ENCODE data around the gene SLC12A8. TPM values are rescaled to one million over a fixed set of nuclear protein-coding genes. Genes with fewer than 3 reads are reported as not detected.

Gene SLC12A8
- total RNA-seq, 2 experiments from 2014 or later, result 0.48 to 1.00 TPM

GRCh38 chr3:125213364-125213755, 812 bp upstream of the SLC12A8 start:
- peaks cover 2% of the 10 kb centered on the region for H3K36me3 Mint-ChIP-seq
- no peak overlapping the region for H3K4me3 Mint-ChIP-seq
- H3K9me3 Mint-ChIP-seq, result no peaks in the 10 kb centered on the region
- H3K4me1 Mint-ChIP-seq (ENCODE audit: low read depth), result peaks cover 16% of the 10 kb centered on the region
- ChIA-PET POLR2A (no interaction called here), CTCF (no interaction called here)
- no peak overlapping the region for H3K27ac Mint-ChIP-seq
- intact Hi-C loops (cut with micrococcal nuclease), result loop anchor here (5.0 kb wide), 1 partner anchor 56 kb away; no protein-coding TSS in a partner anchor
- DNase-seq, result no peak
- peaks cover 45% of the 10 kb centered on the region for H3K27me3 Mint-ChIP-seq

DNA sequence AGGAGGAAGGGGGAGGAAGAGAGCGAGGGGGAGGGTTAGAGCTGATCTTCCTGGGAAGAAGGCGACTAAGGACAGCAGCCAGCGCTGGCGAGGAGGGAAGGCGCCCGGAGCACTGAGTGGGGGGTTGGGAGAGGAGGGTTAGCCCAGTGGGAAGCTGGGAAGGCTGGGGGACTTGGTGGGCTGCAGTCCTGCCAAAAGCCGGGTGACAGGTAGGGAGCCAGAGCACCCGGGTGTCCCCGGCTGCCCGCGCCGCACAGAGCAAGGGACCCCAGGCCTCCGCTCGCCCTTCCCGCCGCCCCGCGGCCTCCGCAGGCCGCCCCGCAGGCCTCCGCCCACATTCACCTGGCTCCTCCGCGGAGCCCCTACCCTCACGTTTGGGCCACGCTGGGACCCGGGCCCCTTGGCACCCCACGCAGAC, 448 bp downstream of the SLC12A8 start:
- Mint-ChIP-seq H3K27ac (no peak overlapping the region), H3K4me3 (no peak overlapping the region), H3K4me1 (ENCODE audit: low read depth) (peaks cover 16% of the 10 kb centered on the region), H3K9me3 (no peaks in the 10 kb centered on the region), H3K27me3 (peaks cover 48% of the 10 kb centered on the region), H3K36me3 (peaks cover 2% of the 10 kb centered on the region)
- POLR2A ChIA-PET, result no interaction called here
- CTCF ChIA-PET, result no interaction called here
- no peak for DNase-seq
- intact Hi-C loops (cut with micrococcal nuclease), result loop anchor here (5.0 kb wide), 1 partner anchor 55 kb away; no protein-coding TSS in a partner anchor

DNA sequence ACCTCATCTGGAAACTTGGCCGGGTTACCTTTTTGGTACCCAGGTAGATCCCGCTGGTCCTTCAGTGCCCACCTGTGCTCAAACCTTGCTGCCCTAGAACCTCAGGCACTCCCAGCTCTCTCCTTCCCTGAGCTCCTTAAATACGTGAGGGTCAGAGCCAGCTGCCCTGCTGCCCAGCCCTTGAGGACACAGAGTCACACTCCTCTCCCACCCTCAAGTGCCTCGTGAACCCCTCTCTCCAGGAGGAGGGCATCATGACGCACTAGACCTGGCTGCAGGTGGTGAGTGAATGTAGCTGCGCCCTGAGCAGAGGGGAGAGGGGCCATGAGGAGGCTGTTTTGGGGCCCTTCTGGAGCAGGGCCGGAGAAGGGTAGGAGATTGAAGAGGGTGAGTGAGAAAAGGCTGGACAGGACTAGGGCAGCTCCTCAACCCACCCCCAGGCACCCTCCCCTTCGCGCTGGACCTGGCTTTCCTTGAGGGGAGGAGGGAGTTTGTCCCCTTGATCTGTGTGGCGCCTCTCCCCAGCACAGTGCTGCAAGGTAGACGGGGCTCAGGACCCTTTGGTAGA, 941 bp downstream of the SLC12A8 start:
- DNase-seq, result no peak
- H3K4me3 Mint-ChIP-seq, result no peak overlapping the region
- no peaks in the 10 kb centered on the region for H3K9me3 Mint-ChIP-seq
- peaks cover 50% of the 10 kb centered on the region for H3K27me3 Mint-ChIP-seq
- H3K4me1 Mint-ChIP-seq (ENCODE audit: low read depth), result peaks cover 16% of the 10 kb centered on the region
- POLR2A ChIA-PET, result no interaction called here
- H3K36me3 Mint-ChIP-seq, result peaks cover 2% of the 10 kb centered on the region
- H3K27ac Mint-ChIP-seq, result no peak overlapping the region
- intact Hi-C loops (cut with micrococcal nuclease), result loop anchor here (5.0 kb wide), 1 partner anchor 54 kb away; no protein-coding TSS in a partner anchor
- CTCF ChIA-PET, result no interaction called here

DNA sequence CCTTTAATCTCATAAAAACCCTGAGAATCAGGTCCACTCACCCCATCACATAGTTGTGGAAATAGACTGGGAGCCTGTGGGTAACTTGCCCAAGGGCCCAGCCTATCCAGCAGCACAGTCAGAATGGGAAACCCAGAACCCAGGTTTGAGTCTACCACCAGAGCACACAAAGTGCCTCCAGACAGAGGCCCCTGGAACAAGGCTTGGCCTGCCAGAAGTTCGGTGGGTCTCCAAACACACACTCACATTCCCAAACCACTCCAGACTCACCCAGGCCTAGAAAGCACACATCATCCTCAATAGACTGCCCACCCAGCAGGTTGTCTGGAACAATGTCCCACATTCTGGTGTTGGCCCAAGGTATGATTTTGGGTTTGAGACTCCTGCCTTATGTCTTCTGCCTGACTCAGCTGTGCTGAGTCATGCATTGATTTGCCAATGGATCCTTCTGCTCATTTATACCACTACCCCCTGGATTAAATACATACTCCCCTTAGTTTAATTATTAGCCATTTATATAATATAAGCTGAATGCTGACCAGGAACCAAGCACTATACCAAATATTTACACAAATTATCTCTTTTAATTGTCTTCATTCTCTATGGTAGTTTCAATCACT, 4.5 kb downstream of the SLC12A8 start:
- no peak for DNase-seq
- intact Hi-C loops (cut with micrococcal nuclease), result loop anchor here (10.0 kb wide), 1 partner anchor 153 kb away; the partner anchor contains the start of gene HEG1
- CTCF ChIA-PET, result no interaction called here

GRCh38 chr3:125207507-125207906, 5.0 kb downstream of the SLC12A8 start:
- Mint-ChIP-seq H3K27me3 (peaks cover 35% of the 10 kb centered on the region), H3K27ac (no peak overlapping the region), H3K36me3 (peaks cover 2% of the 10 kb centered on the region), H3K9me3 (no peaks in the 10 kb centered on the region), H3K4me1 (ENCODE audit: low read depth) (peaks cover 4% of the 10 kb centered on the region), H3K4me3 (no peak overlapping the region)
- no peak for DNase-seq
- POLR2A ChIA-PET, result no interaction called here
- CTCF ChIA-PET, result no interaction called here
- intact Hi-C loops (cut with micrococcal nuclease), result loop anchor here (10.0 kb wide), 1 partner anchor 153 kb away; the partner anchor contains the start of gene HEG1

More for the DNA sequence above, 4.5 kb downstream of the SLC12A8 start:
- Mint-ChIP-seq H3K4me1 (ENCODE audit: low read depth) (peaks cover 4% of the 10 kb centered on the region), H3K27me3 (peaks cover 39% of the 10 kb centered on the region), H3K36me3 (peaks cover 2% of the 10 kb centered on the region), H3K4me3 (no peak overlapping the region), H3K9me3 (no peaks in the 10 kb centered on the region), H3K27ac (no peak overlapping the region)
- POLR2A ChIA-PET, result no interaction called here

DNA sequence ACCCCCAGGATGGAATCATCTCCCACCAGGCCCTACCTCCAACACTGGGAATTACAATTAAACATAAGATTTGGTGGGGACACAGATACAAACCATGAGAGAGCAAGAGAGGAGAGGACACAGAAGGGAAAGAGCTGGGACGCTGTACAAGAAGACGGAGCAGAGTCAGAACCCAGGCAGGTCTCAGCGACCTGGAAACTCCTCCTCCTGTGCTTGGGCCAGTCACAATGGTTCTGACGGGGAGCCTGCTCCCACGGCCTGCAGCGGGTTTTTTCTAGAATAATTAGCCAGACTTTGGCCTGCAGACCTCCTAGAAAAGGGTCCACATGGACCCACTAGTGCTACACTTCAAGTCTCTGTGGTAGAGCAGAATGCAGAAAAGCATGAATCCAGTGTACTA, 5.6 kb downstream of the SLC12A8 start:
- peaks cover 4% of the 10 kb centered on the region for H3K4me1 Mint-ChIP-seq (ENCODE audit: low read depth)
- no peak for DNase-seq
- POLR2A ChIA-PET, result no interaction called here

DNA sequence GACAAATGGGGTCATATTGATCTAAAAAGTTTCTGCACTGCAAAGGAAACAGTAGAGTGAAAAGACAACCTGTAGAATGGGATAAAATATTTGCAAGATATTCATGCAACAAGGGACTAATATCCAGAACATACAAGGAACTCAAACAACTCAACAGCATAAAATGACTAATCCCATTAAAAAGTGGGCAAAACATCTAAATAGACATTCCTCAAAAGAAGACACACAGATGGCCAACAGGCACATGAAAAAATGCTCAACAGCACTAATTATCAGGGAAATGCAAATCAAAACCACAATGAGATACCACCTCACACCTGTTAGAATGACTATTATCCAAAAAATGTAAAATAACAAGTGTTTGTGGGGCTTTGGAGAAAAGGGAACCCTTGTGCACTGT, 8.8 kb downstream of the SLC12A8 start:
- intact Hi-C loops (cut with micrococcal nuclease), result loop anchor here (10.0 kb wide), 1 partner anchor 149 kb away; the partner anchor contains the start of gene HEG1
- peaks cover 3% of the 10 kb centered on the region for H3K9me3 Mint-ChIP-seq
- ChIA-PET POLR2A (no interaction called here), CTCF (no interaction called here)
- DNase-seq, result no peak
- H3K4me1 Mint-ChIP-seq (ENCODE audit: low read depth), result peaks cover 6% of the 10 kb centered on the region
- H3K36me3 Mint-ChIP-seq, result no peaks in the 10 kb centered on the region
- H3K27me3 Mint-ChIP-seq, result peaks cover 14% of the 10 kb centered on the region
- H3K27ac Mint-ChIP-seq, result no peak overlapping the region
- no peak overlapping the region for H3K4me3 Mint-ChIP-seq

More for the DNA sequence above, 5.6 kb downstream of the SLC12A8 start:
- intact Hi-C loops (cut with micrococcal nuclease), result loop anchor here (10.0 kb wide), 1 partner anchor 152 kb away; the partner anchor contains the start of gene HEG1
- Mint-ChIP-seq H3K9me3 (peaks cover 3% of the 10 kb centered on the region), H3K4me3 (no peak overlapping the region), H3K27me3 (peaks cover 37% of the 10 kb centered on the region), H3K27ac (no peak overlapping the region), H3K36me3 (peaks cover 2% of the 10 kb centered on the region)
- CTCF ChIA-PET, result no interaction called here

DNA sequence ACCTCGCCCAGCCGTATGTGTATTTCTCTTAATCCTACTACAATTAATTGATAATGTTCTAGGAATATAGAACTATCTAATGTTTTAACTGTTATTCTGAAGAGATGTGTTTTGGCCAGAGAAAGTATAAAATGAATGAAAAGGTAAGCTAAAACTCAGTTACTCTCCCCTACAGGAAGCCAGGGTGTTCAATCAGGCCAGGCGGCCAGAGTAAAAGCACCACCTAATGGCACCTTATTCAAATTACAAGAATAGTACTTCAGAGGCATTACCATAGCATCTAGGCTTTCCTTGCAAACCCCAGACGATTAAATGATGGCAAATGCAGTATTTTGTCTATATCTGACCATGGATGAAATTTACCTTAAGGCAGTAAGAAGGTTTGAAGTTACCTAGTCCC, 10.4 kb downstream of the SLC12A8 start:
- Mint-ChIP-seq H3K27ac (no peak overlapping the region), H3K36me3 (no peaks in the 10 kb centered on the region), H3K27me3 (peaks cover 12% of the 10 kb centered on the region), H3K4me1 (ENCODE audit: low read depth) (peaks cover 6% of the 10 kb centered on the region), H3K9me3 (peaks cover 3% of the 10 kb centered on the region), H3K4me3 (no peak overlapping the region)
- POLR2A ChIA-PET, result no interaction called here
- CTCF ChIA-PET, result interaction anchor here (1.0 to 1.7 kb wide), 3 partner anchors 52 to 275 kb away, joined by 4 to 5 read pairs (median 4); no protein-coding TSS in a partner anchor
- peak; percentile 24 for DNase-seq
- intact Hi-C loops (cut with micrococcal nuclease), result loop anchor here (1.0 to 10.0 kb wide), 3 partner anchors 147 to 274 kb away; partner anchors contain the start of gene HEG1

- ChIA-PET CTCF (no interaction called here), POLR2A (no interaction called here)
- peaks cover 6% of the 10 kb centered on the region for H3K4me1 Mint-ChIP-seq (ENCODE audit: low read depth)
- no peak overlapping the region for H3K27ac Mint-ChIP-seq
- intact Hi-C loops (cut with micrococcal nuclease), result loop anchor here (10.0 kb wide), 1 partner anchor 146 kb away; the partner anchor contains the start of gene HEG1
- no peak for DNase-seq
- no peaks in the 10 kb centered on the region for H3K36me3 Mint-ChIP-seq
- H3K9me3 Mint-ChIP-seq, result peaks cover 3% of the 10 kb centered on the region
- peaks cover 7% of the 10 kb centered on the region for H3K27me3 Mint-ChIP-seq
- H3K4me3 Mint-ChIP-seq, result no peak overlapping the region
Observed at GRCh38 chr3:125200731-125201139, 11.8 kb downstream of the SLC12A8 start.

- CTCF ChIA-PET, result interaction anchor here (0.6 to 2.0 kb wide), 3 partner anchors 45 to 266 kb away, joined by 4 to 7 read pairs (median 4); no protein-coding TSS in a partner anchor
- intact Hi-C loops (cut with micrococcal nuclease), result no loop called here
- no peaks in the 10 kb centered on the region for H3K36me3 Mint-ChIP-seq
- DNase-seq, result no peak
- no peaks in the 10 kb centered on the region for H3K9me3 Mint-ChIP-seq
- POLR2A ChIA-PET, result no interaction called here
- H3K4me3 Mint-ChIP-seq, result no peak overlapping the region
- peaks cover 9% of the 10 kb centered on the region for H3K27me3 Mint-ChIP-seq
- H3K4me1 Mint-ChIP-seq (ENCODE audit: low read depth), result peaks cover 2% of the 10 kb centered on the region
- no peak overlapping the region for H3K27ac Mint-ChIP-seq
Observed at GRCh38 chr3:125194849-125195601, 17.5 kb downstream of the SLC12A8 start.

- Mint-ChIP-seq H3K36me3 (no peaks in the 10 kb centered on the region), H3K9me3 (no peaks in the 10 kb centered on the region), H3K27ac (no peak overlapping the region), H3K27me3 (peaks cover 9% of the 10 kb centered on the region), H3K4me3 (no peak overlapping the region), H3K4me1 (ENCODE audit: low read depth) (peaks cover 2% of the 10 kb centered on the region)
- POLR2A ChIA-PET, result no interaction called here
- intact Hi-C loops (cut with micrococcal nuclease), result no loop called here
- CTCF ChIA-PET, result no interaction called here
- no peak for DNase-seq
Observed at GRCh38 chr3:125194061-125194848, 18.3 kb downstream of the SLC12A8 start.

Measured in activated CD4-positive, alpha-beta memory T cell treated with anti-CD3 and anti-CD28 coated beads for 36 hours (primary cell).